ENCODE measurements around the gene GDPD3.

Gene GDPD3

GRCh38 chr16:30060836-30061554, 52.3 kb downstream of the GDPD3 start:
- no peak for TF ChIP-seq CTCF (IDR thresholded peaks at IDR 0.05; ENCODE audit: low read depth, low read length)
- H3K27me3 ChIP-seq, result no peaks in the 10 kb centered on the region
- H3K4me3 ChIP-seq (ENCODE audit: low read depth, low read length), result no peak overlapping the region

DNA sequence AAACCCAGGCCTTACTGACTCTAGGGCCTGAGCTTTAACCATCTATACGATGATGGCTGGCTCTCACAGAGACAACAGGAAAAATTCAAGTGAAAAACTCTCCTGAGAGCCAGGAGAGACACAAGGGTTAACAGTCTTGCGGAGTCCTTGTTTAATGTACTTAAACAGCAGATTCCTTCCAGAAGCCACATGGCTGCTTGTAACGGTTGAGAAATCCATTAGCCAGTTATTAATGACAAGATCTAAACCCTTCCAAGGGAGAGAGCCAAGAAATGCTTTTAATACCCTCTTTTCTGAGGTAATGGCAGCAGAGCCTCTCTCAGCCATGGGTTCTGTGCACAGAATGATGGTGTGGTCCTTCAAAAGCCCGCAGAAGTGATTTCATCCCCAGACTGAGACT, 53.0 kb downstream of the GDPD3 start:
- DNase-seq, result no peak
- no peaks in the 10 kb centered on the region for H3K9me3 ChIP-seq
- no peak for TF ChIP-seq CTCF (IDR thresholded peaks at IDR 0.05; ENCODE audit: low read depth, low read length)
- H3K4me1 ChIP-seq, result peaks cover 16% of the 10 kb centered on the region
- H3K4me3 ChIP-seq (ENCODE audit: low read depth, low read length), result no peak overlapping the region
- no peaks in the 10 kb centered on the region for H3K27me3 ChIP-seq
- H3K36me3 ChIP-seq, result no peaks in the 10 kb centered on the region

More at GRCh38 chr16:30060836-30061554, 52.3 kb downstream of the GDPD3 start:
- H3K36me3 ChIP-seq, result peaks cover 3% of the 10 kb centered on the region
- DNase-seq, result peak; percentile 74
- H3K9me3 ChIP-seq, result no peaks in the 10 kb centered on the region
- peaks cover 16% of the 10 kb centered on the region for H3K4me1 ChIP-seq

- Histone ChIP-seq H3K9me3 (no peaks in the 10 kb centered on the region), H3K4me3 (ENCODE audit: low read depth, low read length) (no peak overlapping the region), H3K36me3 (no peaks in the 10 kb centered on the region), H3K4me1 (peaks cover 3% of the 10 kb centered on the region; the same call in 1 of the 2 replicates), H3K27me3 (no peaks in the 10 kb centered on the region)
- peak; percentile 52 for DNase-seq
- peak; percentile 65 for TF ChIP-seq CTCF (IDR thresholded peaks at IDR 0.05; ENCODE audit: low read depth, low read length)
Observed at GRCh38 chr16:30054959-30055553, 58.3 kb downstream of the GDPD3 start.
